Stimulated activated naive CD4-positive, alpha-beta T cell treated with Interleukin-2 at 50 U/mL for 16 hours (primary cell): Measurements from ENCODE around the gene CFAP57.
"Not testable (repeated sequence)": the region's sequence is repeated elsewhere in the genome, so short reads cannot be mapped to it uniquely, and the experiment has no call there.

Source experiments
- DNase-seq: peaks from one replicate; lab custom pipeline; 2025; lab: John Stamatoyannopoulos, UW

CFAP57 gene

GRCh38 chr1:43171876-43172526 lies at the start of gene CFAP57, which contains the start of gene EBNA1BP2:
Gene CFAP57, plus strand, starts transcription at chr1:43172330. Its CDS starts 424 bp downstream, at chr1:43172754.
Gene EBNA1BP2, minus strand, starts transcription at chr1:43172290. Its CDS starts 172 bp downstream, at chr1:43172118.
- DNase-seq = peak; percentile 91

DNA sequence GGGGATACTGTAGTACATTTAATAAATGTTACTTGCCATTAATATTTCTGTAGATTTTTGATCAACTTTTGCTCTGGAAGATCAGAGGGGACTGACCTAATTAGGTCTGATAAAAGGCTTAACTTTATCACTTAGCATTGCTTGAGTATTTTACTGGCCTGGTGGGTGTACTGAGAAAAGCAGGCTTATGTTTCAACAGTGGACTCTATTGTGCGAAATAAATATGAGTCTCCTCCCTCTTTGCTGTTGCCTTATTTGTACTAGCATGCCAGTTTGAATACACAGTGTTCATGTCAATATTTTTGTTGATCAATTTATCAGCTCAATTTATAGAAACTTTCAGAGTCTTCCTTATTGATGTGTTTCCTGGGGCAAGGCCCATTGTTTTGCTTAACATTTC lies 49.1 kb upstream of the CFAP57 start:
- no peak for DNase-seq

DNA sequence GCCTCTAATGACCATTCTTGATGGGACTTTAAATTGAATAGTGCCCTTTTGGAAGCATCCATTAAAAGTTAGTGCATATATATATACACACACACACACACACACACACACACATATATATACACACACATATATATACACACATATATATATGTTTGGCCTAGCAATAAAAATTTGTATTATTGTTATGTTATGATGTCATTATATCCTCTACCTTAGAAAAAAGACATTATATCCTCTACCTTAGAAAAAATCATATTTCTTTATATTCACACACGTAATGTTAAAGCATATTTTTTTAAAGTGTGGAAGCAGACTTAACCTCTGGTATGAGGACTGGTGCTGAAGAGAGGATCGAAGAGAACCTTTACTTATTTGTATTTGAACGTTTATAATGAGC lies 43.3 kb upstream of the CFAP57 start:
- no peak for DNase-seq

GRCh38 chr1:43129426-43129825 lies 42.7 kb upstream of the CFAP57 start:
- no peak for DNase-seq

- DNase-seq = no peak
Measured at GRCh38 chr1:43134068-43134467, 38.1 kb upstream of the CFAP57 start.

- no peak for DNase-seq
Measured at GRCh38 chr1:43134640-43135039, 37.5 kb upstream of the CFAP57 start.

DNA sequence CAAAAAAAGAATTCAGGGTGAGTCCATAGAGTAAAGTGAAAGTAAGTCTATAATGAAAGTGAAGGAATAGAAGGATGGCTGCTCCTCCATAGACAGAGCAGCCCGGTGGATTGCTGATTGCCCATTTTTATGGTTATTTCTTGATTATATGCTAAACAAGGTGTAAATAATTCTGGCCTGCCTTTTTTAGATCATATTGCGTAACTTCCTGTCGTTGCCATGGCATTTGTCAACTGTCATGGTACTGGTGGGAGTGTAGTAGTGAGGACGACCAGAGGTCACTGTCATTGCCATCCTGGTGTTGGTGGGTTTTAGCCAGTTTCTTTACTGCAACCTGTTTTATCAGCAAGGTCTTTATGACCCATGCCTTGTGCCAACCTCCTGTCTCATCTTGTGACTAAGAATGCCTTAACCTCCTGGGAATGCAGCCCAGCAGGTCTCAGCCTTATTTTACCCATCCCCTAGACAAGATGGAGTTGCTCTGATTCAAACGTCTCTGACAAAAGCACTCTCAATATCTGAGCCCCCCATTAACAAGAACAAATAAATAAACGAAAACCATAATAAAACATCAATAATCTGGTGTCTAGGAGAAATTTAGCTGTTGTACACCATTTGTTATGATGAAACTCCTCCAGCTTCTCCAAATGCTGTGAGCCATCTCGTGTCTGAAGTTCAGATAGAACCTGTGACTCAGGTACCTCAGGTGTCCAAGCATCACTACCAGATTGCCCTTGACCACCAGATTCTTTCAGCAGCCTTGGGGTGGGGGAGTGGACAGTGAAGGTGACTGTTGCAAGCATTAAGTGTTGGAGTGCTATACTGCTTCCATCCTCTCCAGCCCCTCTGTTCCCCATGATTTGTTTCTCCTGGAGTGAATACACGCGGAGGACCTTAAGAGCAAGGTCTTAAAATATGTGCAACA lies 36.0 kb upstream of the CFAP57 start:
- no peak for DNase-seq

- DNase-seq = no peak
Measured at GRCh38 chr1:43137445-43138052, 34.6 kb upstream of the CFAP57 start.

- not testable (repeated sequence) for DNase-seq
Measured at GRCh38 chr1:43139295-43139694, 32.8 kb upstream of the CFAP57 start.

GRCh38 chr1:43140010-43140409 lies 32.1 kb upstream of the CFAP57 start:
- no peak for DNase-seq

DNA sequence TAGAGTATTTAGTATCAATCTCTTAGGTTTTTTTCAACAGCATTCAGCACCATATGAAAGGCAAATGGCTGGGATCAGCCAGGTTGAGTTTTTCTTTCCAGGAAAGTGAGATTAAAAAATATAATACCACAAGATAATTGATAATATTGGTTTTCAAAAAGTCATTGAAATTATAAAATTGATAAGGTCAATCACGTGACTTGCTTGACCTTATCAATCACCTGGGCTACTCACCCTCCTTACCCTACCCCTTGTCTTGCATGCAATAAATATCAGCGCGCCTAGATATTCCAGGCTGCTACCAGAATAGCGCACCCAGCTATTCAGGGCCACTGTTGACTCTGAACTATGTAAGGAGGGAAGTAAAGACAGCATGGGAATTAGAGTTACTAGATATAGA lies 31.5 kb upstream of the CFAP57 start:
- no peak for DNase-seq

DNA sequence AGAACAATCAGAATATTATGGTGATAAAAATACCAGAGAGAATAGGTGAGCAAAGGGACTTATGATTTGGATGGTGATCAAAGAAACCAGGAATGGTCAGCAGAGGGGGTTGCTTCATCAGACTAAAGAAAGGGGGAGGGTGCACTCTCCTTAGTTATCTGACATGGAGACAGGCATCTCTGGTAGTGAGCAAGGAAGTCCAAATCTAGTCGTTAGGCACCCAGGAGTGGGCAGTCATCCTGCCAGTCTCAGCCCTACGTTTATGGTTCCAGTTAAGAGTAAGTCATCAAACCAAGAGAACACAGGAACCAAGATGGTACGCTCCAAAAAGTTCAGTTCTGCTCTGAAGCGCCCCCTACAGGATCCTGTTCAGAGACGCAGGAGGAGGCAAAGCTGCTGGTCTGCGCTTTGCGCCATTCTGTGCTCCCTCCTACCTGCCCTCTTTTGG lies 28.7 kb upstream of the CFAP57 start:
- no peak for DNase-seq

DNA sequence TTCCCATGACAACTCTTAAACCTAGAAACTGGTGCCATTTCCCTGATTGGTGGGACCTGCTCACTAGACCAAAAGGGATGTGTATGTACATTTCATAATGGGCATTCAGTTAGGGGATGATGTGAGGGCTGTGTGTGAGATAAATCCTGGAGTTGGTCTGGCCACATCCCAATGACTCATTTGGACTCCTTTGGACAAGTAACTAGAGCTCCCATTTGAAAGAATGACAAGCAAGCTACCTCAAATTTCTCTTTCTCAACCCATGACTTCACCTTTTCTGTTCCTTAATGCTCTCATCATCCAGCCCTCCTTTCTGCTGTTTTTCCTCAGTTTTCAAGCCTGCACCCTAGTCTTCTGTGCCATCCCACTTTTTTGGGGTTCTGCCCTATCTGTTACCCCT lies 27.9 kb upstream of the CFAP57 start:
- DNase-seq = no peak

GRCh38 chr1:43147625-43148327 lies 24.4 kb upstream of the CFAP57 start:
- no peak for DNase-seq

DNA sequence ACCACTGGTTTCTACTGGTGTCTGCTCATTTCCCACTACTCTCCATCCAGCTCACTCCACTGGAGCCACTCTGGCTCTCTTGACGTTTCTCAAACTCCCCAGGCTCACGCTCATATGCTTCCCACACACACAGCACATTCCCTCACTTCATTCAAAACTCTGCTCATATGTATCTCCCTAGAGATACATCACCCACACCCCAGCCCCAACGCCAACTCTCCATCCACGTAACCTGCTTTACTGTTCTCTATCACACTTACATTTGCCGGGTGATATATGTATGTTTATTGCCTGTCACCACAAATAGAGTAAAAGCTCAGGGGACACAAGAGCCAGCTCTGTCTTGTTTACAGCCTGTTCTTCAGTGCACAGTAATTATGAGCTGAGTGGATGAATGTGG lies 22.2 kb upstream of the CFAP57 start:
- no peak for DNase-seq

DNA sequence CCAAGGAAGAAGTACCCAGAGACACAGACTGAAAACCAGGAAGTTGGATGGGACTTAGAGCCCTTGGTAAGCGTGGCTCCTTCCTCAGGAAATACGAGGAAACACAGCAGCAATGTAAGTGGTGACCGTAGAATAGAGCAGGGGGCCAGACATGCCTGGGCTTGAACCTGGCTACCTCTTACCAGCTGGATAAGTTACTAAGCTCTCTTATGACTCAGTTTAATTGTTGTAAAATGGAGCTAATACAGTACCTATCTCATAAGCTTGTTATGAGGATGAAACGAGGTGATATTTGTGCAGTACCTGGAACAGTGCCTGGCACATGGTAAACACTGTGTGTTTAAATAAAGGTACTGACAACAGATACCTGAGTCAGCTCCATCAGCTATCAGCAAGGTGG lies 19.3 kb upstream of the CFAP57 start:
- no peak for DNase-seq

DNA sequence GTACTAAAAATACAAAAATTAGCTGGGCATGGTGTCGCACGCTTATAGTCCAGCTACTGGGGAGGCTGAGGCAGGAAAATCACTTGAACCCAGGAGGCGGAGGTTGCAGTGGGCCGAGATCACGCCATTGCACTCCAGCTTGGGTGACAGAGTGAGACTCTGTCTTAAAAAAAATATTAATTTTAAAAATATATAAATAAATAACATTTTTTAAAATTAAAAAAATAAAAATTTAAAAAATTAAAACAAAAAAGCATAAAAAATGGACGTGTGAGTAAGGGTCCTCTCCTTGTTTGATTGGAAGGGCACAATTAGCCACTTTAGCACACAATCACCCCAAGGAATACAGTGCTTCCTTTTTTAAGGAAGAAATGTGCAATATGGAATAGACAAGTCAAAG lies 18.7 kb upstream of the CFAP57 start:
- no peak for DNase-seq

DNA sequence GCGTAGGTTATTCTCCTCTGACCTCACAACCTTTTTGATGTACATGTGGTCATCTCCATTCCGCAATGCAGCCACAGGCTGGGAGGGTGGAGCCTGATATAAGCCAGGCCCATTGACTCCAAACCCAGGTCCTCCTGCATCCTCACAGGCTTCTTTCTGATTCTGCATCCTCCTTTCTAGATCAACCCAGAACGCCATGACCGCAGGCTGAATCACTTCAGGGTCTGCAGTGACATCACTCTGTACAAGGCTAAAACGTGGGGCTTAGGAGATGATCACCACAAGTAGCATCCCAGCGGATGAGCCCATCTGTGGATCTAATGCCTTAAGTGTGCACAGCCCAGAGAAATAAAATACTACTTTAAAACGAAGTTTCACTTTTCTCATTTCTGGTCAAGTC lies 16.1 kb upstream of the CFAP57 start:
- no peak for DNase-seq

GRCh38 chr1:43165162-43165561 lies 7.0 kb upstream of the CFAP57 start:
- DNase-seq = no peak

DNA sequence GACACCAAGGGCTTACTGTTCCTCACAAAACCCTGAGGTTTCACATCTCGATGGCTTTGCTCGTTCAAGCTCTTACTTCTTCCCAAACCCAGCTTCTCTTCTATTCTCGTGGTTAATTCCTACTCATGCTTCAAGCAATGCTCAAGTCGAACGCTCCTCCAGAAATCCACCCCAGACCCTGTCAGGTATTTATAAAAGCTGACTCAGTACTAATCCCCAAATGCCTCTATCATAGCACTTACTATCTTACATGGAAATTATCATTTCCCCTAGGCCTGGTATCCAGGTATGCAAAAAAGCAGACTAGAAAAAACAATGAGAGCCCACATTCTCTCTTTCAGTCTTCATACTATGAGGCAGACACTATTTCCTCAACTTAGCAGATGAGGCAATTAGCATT lies 6.4 kb upstream of the CFAP57 start:
- no peak for DNase-seq

- no peak for DNase-seq
Measured at GRCh38 chr1:43171312-43171875, 736 bp upstream of the CFAP57 start.

DNA sequence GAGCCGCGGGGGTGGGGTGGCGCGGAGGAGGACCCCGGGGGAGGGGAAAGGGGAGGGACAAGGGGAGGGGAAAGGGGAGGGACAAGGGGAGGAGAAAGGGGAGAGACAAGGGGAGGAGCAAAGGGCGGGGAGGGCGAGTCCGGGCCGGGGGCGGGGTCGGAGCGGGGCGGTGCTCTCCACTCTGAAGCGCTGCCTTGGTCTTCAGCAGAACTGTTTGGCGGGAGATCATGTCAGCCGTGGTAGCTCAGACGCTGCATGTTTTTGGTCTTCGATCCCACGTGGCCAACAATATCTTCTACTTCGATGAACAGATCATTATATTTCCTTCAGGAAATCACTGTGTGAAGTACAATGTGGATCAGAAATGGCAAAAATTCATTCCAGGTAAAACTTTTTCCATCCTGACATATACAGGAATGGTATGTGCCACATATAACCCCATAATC lies 420 bp downstream of the CFAP57 start:
- DNase-seq = peak; percentile 85
